Mucosa of rectum (tissue), 2 donors: Measurements from ENCODE around the gene UGT1A8.
"Not testable (repeated sequence)": the region's sequence is repeated elsewhere in the genome, so short reads cannot be mapped to it uniquely, and the experiment has no call there.

Experiments used
- H3K27ac ChIP-seq, 2 donors: one replicate each; pipeline ENCODE4 v1.7.0; 2013; ENCODE audit warnings: inconsistent platforms in 2 of 2, low read depth in 2 of 2, low read length in 2 of 2
- H3K27me3 ChIP-seq, 2 donors: one replicate each; pipeline ENCODE4 v1.7.0; 2013; ENCODE audit warnings: low read length in 2 of 2; ENCODE audit not compliant: control insufficient read depth in 2 of 2, insufficient read depth in 2 of 2
- H3K36me3 ChIP-seq, 2 donors: one replicate each; pipeline ENCODE4 v1.7.0; 2013; ENCODE audit warnings: low read length in 2 of 2; ENCODE audit not compliant: control insufficient read depth in 2 of 2, insufficient read depth in 2 of 2
- H3K4me1 ChIP-seq, 2 donors: one replicate each; pipeline ENCODE4 v1.7.0; 2013; ENCODE audit warnings: low read length in 2 of 2, mild to moderate bottlenecking in 1 of 2; ENCODE audit not compliant: control insufficient read depth in 2 of 2, insufficient read depth in 2 of 2
- H3K4me3 ChIP-seq, 2 donors: one replicate each; pipeline ENCODE4 v1.7.0; 2013; ENCODE audit warnings: low read length in 2 of 2
- H3K9ac ChIP-seq, 2 donors: one replicate each; pipeline ENCODE4 v1.7.0; 2013; ENCODE audit warnings: low read length in 2 of 2, low read depth in 1 of 2, mild to moderate bottlenecking in 1 of 2
- H3K9me3 ChIP-seq, 2 donors: one replicate each; pipeline ENCODE4 v1.7.0; 2013; ENCODE audit warnings: low read length in 2 of 2; ENCODE audit not compliant: control insufficient read depth in 2 of 2
- donor health status: healthy.
- donor health status: Normal muscosa, but diverticular disease.

UGT1A8 gene

DNA sequence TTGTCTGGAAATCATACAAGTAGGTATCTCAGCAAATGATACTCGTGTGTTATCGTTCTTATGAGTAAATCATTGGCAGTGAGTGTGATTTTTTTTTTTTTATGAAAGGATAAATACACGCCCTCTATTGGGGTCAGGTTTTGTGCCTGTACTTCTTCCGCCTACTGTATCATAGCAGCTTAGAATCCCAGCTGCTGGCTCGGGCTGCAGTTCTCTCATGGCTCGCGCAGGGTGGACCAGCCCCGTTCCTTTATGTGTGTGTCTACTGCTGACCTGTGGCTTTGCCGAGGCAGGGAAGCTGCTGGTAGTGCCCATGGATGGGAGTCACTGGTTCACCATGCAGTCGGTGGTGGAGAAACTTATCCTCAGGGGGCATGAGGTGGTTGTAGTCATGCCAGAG is 18.9 kb downstream of the UGT1A8 start, which contains the start of gene UGT1A10:
Gene UGT1A10 (plus strand): TSS at position 143 of the 400 bp plus-strand sequence. CDS start 75 bp downstream, at position 218.
- H3K4me1 ChIP-seq, H3K27me3 ChIP-seq, H3K36me3 ChIP-seq, H3K9me3 ChIP-seq: not testable (repeated sequence)
- Histone ChIP-seq H3K27ac (peak within 1 kb of the TSS; percentile 67 to 71), H3K4me3 (peak within 1 kb of the TSS; percentile 58 to 76), H3K9ac (peak within 1 kb of the TSS; percentile 56)

DNA sequence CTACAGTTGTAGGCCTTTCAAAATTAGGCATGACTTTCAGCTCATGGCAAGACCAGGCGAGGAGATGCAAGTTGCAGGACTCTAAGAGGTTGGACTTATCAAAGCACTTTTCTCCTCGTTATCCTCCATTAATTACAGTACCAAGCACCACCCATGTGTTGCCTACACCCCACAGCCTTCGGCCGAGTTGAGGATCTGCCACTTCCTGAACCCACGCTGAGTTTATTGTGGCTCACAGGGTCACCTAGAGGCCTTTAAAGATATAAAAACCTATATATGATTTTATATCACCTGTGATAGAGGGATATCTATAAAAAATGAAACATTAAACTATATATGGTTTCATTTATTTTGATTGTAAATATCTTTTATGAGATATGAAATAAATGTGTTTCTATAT is 21.4 kb downstream of the UGT1A8 start:
- Histone ChIP-seq H3K9ac (no peak overlapping the region), H3K27me3 (no peaks in the 10 kb centered on the region), H3K27ac (peak overlapping the region; percentile 32 to 34), H3K4me3 (peak overlapping the region; percentile 31 to 76), H3K36me3 (no peaks in the 10 kb centered on the region), H3K9me3 (no peaks in the 10 kb centered on the region), H3K4me1 (peaks cover 0 to 3% of the 10 kb centered on the region in 2 donors)

DNA sequence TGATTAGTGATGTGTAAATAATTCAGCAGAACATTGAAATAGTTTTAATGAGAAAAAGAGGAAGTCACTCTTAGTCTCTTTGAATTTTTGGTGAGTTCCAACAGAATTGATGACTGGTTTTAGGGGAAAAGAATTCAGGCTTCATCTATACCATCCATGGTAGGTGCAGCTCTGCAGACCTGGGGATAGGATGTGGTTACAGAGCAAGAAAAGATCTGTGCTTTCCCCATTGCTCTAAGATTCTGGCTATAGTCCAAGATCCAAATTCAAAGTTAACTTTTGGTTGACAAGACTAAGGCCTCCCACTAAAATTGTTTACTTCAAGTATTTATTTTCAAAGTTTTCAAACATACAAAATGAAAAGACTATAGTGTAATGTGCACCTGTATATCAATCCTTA is 22.4 kb downstream of the UGT1A8 start:
- Histone ChIP-seq H3K4me1 (peaks cover 0 to 3% of the 10 kb centered on the region in 2 donors), H3K36me3 (no peaks in the 10 kb centered on the region), H3K4me3 (peak overlapping the region in 1 of 2 donors; percentile 32), H3K27me3 (no peaks in the 10 kb centered on the region), H3K27ac (no peak overlapping the region), H3K9me3 (no peaks in the 10 kb centered on the region), H3K9ac (no peak overlapping the region)

DNA sequence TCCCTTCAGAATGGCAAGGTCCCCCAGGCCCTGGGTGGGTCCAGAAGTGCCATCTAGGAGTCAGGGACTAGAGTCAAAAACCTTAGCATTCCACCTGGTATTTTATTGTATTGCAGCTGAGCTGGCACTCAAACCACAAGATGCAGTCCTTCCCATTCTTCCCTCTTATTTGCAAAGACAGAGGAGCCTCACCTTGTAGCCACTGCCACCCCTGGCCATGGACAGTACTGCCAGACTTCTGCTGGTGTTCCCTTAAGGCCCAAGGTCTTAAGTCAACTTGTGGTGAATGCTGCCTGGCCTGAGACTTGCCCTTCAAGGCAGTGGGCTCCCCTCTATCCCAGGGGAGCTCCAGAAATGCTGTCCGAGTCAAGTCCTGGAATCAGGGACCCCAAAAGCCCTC is 25.7 kb downstream of the UGT1A8 start:
- H3K4me1 ChIP-seq = peaks cover 0 to 3% of the 10 kb centered on the region in 2 donors
- no peak overlapping the region for H3K9ac ChIP-seq
- H3K4me3 ChIP-seq = no peak overlapping the region
- peaks cover 0 to 2% of the 10 kb centered on the region in 2 donors for H3K36me3 ChIP-seq
- H3K27ac ChIP-seq = no peak overlapping the region
- peaks cover 2 to 4% of the 10 kb centered on the region in 2 donors for H3K9me3 ChIP-seq
- H3K27me3 ChIP-seq = no peaks in the 10 kb centered on the region

DNA sequence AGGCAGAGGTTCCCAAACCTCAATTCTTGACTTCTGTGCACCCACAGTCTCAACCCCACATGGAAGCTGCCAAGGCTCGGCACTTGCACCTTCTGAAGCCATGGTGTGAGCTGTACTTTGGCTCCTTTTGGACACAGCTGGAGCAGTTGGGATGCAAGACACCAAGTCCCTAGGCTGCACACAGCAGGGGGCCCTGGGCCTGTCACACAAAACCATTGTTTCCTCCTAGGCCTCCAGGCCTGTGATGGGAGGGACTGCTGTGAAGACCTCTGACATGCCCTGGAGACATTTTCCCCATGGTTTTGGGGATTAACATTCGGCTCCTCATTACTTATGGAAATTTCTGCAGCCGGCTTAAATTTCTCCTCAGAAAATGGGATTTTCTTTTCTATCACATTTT is 28.6 kb downstream of the UGT1A8 start:
- not testable (repeated sequence) for H3K4me3 ChIP-seq, H3K4me1 ChIP-seq, H3K27me3 ChIP-seq, H3K27ac ChIP-seq, H3K9ac ChIP-seq, H3K36me3 ChIP-seq, H3K9me3 ChIP-seq

DNA sequence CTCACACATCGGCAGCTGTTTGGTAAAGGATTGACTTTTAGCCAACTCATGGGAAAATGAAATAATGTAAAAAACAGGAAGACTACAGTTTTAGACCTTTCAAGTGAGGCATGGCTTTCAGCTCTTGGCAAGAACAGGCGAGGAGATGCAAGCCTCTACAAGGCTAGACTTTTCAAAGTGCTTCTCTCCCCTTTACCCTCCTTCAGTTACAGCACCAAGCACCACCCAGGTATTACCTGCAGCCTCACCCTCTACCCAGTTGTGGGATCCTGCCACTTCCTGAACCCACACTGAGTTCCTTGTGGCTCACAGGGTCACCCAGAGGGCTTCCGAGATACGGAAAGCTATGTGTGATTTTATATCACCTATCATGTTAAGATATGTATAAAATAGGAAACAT is 33.5 kb downstream of the UGT1A8 start:
- no peak overlapping the region for H3K4me3 ChIP-seq
- H3K36me3 ChIP-seq = no peaks in the 10 kb centered on the region
- H3K4me1 ChIP-seq = no peaks in the 10 kb centered on the region
- H3K9ac ChIP-seq = no peak overlapping the region
- H3K27ac ChIP-seq = peak overlapping the region in 1 of 2 donors; percentile 25
- H3K27me3 ChIP-seq = no peaks in the 10 kb centered on the region
- peaks cover 0 to under 1% of the 10 kb centered on the region in 2 donors for H3K9me3 ChIP-seq

DNA sequence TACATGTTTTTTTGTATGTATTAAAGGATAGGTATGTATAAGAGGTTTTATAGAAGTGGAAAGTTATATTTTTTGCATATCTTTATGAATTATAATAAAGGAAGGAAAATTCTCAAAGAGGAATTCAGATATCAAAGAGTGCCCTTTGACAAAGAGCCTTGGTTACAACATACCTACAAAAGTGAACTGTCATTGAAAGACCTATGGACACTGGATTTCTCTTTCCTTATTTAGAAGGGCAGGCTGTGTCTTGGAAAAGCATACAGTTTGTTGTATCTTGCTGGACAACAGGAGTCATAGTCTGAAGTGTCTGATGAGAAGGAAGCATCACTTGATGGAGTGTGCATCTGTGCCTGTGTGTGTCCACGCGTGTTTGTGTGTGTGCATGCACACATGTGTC is 34.0 kb downstream of the UGT1A8 start:
- H3K9me3 ChIP-seq = no peaks in the 10 kb centered on the region
- no peak overlapping the region for H3K27ac ChIP-seq
- no peaks in the 10 kb centered on the region for H3K27me3 ChIP-seq
- no peak overlapping the region for H3K9ac ChIP-seq
- H3K4me3 ChIP-seq = no peak overlapping the region
- H3K4me1 ChIP-seq = no peaks in the 10 kb centered on the region
- no peaks in the 10 kb centered on the region for H3K36me3 ChIP-seq

DNA sequence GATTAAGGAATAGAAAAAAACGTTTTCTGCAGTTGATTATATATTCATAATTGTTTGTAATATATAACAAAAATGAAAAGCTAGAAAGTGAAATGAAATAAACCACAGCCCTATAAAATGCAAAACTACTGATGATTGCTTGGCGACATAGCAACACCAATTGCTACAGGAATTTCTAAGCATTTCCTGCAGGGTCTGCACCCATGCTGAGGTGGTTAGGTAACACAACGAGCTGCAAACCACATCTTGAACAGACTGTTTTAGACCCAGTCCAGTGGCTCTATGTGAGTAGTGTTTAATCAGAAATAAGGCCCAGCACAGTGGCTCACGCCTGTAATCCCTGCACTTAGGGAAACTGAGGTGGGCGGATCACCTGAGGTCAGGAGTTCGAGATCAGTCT is 37.1 kb downstream of the UGT1A8 start:
- H3K9ac ChIP-seq = no peak overlapping the region
- H3K4me1 ChIP-seq = no peaks in the 10 kb centered on the region
- H3K9me3 ChIP-seq = no peaks in the 10 kb centered on the region
- no peak overlapping the region for H3K27ac ChIP-seq
- no peaks in the 10 kb centered on the region for H3K36me3 ChIP-seq
- H3K4me3 ChIP-seq = no peak overlapping the region
- H3K27me3 ChIP-seq = no peaks in the 10 kb centered on the region

DNA sequence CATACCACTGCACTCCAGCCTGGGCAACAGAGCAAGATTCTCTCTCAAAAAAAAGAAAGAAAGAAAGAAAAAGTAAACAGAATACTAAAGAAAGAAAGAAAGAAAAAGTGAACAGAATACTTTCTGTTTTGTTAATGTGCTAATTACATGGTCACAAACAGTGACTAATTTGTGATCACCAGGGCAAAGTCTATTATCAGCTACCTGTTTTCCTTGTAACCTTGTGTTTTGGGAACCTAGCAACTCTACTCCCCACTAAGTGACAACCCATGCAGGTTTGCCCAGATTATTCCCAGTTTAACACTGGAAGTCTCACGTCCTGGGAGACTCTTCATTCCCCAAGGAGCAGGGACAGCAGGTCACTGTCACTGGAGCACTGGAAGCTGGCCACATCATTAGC is 37.6 kb downstream of the UGT1A8 start:
- no peak overlapping the region for H3K4me3 ChIP-seq
- no peaks in the 10 kb centered on the region for H3K36me3 ChIP-seq
- H3K27me3 ChIP-seq = no peaks in the 10 kb centered on the region
- no peak overlapping the region for H3K27ac ChIP-seq
- no peak overlapping the region for H3K9ac ChIP-seq
- H3K4me1 ChIP-seq = no peaks in the 10 kb centered on the region
- H3K9me3 ChIP-seq = no peaks in the 10 kb centered on the region

DNA sequence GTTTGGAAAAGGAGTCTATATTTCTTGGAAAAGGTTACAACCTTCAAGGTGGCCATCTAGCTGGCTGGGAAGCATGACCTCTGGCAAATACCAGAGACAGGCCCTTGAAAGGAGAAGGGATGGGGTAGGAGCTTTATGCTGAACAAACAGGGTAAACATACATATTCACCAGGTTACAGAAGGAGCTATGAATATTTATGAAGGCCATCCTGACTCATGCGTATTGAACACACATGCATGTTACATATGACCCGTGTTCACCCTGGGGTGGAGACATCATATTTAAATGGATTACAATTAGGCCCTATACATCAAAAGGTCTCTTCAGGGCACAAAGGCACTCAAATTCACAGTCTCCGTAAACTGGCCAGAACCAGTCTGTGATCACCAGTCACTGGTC is 38.5 kb downstream of the UGT1A8 start:
- not testable (repeated sequence) for H3K4me1 ChIP-seq, H3K9ac ChIP-seq, H3K9me3 ChIP-seq, H3K27ac ChIP-seq, H3K4me3 ChIP-seq, H3K36me3 ChIP-seq, H3K27me3 ChIP-seq

DNA sequence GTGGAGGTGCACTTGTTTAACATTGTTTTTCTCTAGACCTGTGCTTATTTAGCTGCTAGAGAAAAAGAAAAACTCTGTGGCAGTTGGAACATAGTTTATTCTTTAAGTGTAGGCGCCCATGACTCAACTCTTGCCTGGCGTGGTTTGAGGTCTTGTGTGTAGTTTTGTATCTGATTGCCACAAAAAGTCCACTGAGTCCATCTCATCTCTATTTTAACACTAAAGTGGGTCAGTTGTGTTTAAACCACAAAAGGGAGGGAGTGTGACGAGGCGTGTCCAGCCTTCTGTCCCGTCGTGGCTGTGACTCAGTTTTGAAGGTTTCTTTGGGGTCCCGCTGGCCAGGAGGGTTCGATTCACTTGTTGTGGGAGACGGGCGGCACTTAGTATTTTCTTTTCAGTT is 39.0 kb downstream of the UGT1A8 start:
- H3K27me3 ChIP-seq = no peaks in the 10 kb centered on the region
- no peaks in the 10 kb centered on the region for H3K4me1 ChIP-seq
- no peak overlapping the region for H3K27ac ChIP-seq
- no peak overlapping the region for H3K4me3 ChIP-seq
- H3K36me3 ChIP-seq = no peaks in the 10 kb centered on the region
- no peaks in the 10 kb centered on the region for H3K9me3 ChIP-seq
- H3K9ac ChIP-seq = no peak overlapping the region
